ENCODE data around the gene MGST2.
"Not testable (repeated sequence)": the region's sequence is repeated elsewhere in the genome, so short reads cannot be mapped to it uniquely, and the experiment has no call there.

Gene MGST2

DNA sequence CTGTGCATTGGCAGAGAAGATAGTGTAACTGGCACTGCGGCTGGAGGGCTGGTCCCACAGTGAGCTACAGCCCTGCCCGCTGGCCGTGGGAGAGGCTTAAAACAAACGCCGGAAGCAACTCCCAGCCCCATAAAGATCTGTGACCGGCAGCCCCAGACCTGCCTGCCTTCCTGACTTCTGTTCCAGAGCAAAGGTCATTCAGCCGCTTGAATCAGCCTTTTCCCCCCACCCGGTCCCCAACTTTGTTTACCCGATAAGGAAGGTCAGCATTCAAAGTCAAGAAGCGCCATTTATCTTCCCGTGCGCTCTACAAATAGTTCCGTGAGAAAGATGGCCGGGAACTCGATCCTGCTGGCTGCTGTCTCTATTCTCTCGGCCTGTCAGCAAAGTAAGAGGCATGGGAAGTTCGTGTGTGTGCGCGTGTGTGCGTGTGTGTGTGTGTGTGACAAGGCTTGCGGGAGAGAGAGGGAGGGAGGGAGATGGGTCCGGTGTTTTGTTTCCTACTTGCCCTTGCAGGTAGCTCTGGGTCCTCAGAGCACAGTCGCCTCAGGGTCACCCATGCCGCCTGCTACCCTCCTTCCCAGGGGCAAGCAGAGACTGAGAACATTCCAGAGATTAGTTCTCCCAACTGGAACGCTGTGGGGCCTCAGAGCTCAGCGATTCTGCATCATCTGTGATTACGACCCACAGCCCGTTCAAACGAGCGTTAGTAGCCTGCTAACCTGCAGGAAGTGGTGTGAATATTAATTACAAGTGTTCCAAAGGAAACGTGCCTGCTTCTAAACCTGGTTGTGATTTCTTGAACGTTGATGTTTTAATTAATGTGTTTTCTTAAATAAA is at the start of gene MGST2:
Gene MGST2, plus strand, starts transcription at position 130 of the 840 bp plus-strand sequence. Its CDS starts 201 bp downstream, at position 331.
- no peak for DNase-seq (ENCODE audit: low read depth, low spot score)

DNA sequence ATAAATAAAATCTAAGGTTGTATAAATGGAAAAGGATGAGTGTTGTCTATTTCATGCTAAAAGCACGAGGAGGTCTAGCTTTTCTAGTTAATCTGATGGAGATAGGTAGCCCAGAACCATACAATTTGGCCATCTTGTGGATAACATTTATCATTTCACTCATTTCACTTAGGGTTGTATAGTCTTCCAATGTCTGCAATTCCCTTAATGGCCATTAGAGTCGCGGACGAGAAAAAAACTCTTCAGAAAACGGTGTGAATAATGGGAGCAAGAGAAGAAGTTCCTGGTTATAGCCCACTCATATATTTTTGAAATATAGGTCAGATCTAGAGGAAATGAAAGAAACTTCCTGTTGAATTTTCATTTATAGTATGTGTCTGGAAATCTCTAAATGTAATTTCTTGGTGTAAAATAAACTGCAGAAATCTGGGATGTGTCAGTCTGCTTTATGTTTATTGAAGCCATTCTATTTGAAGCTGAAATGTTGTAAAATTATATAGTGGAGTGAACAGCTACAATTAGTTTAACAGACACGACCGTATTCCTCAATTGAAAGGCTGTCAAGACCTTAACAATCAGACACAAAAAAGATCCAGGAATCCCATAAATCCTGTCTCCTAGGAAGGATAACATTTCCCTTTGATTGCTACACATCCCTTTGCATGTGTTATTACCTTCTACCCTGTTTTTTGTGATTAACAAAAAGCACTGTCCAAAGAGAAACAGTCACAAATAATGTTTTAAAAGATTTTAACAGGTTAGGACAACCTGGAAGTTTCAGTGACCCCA is 47.7 kb upstream of the MGST2 start:
- no peak for DNase-seq (ENCODE audit: low read depth, low spot score)

DNA sequence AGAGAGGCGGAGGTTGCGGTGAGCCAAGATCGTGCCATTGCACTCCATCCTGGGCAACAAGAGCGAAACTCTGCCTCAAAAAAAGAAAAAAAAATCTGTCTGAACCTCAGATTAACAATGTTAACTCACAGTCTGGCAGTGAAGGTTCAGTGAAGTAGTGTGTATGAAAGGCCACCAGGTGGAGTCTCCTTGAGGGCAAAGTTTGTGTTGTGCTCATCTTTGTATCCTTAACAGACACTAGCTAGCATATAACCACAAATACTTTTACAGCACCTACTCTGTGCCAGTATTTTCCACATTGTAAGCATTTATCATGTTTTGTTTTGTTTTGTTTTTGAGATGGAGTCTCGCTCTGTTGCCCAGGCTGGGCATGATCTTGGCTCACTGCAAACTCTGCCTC is 46.0 kb upstream of the MGST2 start:
- DNase-seq (ENCODE audit: low read depth, low spot score): no peak

DNA sequence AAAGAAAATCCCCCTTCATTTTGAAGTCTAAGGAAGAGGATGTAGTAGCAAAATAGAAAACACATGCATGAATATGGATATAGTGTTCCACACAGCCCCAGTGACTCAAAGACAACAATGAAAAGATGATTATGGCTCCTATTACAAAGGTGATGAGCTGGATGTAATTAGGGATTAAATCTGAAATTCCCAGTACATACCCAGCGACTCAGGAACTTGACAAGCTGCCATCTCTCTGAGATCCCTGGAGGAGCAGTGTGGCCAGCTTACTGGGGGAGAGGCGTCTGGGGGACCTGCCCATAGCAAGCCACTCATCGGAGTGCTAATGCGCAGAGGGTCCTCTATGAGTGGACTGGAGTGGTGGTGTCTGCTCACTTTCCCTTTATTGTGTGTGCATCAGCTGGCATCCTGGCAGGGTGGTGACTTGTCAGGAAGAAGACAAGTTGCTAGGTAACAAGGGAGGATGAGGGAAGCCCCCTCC is 42.7 kb upstream of the MGST2 start:
- no peak for DNase-seq (ENCODE audit: low read depth, low spot score)

DNA sequence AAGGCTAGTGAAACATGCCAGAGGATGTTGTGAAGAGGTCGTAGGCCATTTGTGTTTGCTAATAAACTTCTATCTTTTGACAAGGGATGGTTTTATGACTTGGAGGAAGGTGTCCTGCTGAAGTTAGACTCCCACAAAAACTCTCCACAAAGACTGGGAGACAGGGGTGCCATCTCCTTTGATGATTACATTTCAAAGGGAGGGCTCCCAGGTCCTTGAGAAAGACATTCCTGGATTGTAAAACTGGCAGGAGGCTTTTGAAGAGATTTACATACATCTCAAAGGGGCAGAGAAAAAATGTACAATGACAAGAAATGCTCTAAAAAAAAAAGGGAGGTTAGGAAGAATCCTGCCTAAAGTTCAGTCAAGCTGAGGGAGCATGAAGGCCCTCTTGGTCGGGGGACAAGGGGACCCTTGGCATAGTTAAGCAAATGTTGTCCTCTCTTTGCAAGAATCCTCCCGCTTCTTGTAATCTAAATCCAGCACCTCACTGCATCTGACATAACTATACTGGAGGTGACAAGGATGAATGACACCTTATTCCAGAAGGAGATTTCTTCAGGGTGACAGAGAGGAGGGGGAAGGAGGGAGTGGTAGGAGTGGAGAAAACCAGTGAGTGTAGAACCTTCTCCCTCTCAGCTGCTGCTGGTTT is 41.1 kb upstream of the MGST2 start:
- no peak for DNase-seq (ENCODE audit: low read depth, low spot score)

GRCh38 chr4:139625093-139625455 is 40.5 kb upstream of the MGST2 start:
- DNase-seq (ENCODE audit: low read depth, low spot score): no peak

DNA sequence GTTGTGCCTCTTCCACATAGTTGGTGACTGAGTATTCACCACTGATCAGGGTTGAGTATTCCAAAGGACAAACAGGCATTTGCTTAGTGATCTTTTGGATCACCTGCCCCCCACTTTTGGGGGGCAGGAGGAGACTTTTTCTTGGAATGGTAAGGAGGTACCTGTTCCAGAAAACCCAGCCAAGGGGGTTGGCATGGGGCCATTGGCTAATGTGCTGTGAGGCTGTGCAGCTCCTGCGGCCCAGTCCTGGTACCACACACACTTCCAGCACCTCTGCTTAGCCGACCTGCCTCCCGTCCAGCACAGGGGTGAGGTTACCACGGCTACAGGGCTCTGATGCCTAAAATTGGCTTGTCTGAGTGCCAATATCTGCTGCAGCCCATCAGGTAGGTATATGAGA is 40.1 kb upstream of the MGST2 start:
- DNase-seq (ENCODE audit: low read depth, low spot score): no peak

- DNase-seq (ENCODE audit: low read depth, low spot score): no peak
These were observed 37.2 kb upstream of the MGST2 start for GRCh38 chr4:139628184-139629012.

DNA sequence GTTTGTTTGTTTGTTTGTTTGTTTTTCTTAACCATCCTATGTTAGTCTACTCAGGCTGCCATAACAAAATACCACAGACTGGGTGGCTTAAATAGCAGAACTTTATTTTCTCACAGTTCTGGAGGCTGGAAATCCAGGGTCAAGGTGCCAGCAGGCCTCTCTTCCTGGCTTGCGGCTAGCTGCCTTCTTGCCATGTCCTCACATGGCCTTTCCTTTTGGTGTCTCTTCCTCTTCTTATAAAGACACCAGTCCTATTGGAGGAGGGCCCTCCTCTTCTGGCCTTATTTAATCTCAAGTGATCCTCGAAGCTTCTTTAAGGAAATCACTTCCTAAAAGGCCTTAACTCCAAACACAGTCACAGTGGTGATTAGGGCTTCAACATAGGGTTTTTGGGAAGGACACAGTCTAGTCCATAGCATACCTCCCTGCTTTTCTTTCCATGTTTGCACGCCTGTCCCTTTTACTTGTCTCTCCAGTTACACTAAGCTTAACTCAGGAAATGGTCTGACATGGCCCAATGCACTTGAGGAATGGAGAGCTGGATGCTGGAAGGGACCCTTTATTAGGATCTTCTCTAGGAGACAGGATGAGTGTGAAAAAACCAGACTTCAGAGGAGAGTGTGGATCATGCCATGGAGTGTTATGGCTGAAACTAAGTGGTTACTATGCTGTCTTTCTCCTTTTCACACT is 36.0 kb upstream of the MGST2 start:
- no peak for DNase-seq (ENCODE audit: low read depth, low spot score)

DNA sequence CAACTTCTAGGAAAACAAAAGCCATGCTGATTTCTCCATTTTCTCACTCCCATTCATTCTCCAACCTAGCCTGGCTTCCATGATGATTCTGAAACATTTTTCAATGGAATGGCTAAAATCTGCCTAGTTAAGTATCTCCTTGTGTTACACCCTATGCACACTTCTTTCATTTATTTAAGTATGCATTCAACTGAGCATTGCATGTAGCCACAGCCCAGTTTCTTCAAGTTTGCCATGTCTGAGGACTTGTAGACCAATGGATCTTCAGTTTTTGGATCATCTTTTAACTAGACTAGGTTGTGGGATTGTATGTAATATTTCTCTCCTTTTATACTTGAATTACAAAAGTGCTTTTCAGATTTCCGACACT is 35.5 kb upstream of the MGST2 start:
- DNase-seq (ENCODE audit: low read depth, low spot score): no peak

- DNase-seq (ENCODE audit: low read depth, low spot score): no peak
These were observed 34.6 kb upstream of the MGST2 start for GRCh38 chr4:139630991-139631390.

DNA sequence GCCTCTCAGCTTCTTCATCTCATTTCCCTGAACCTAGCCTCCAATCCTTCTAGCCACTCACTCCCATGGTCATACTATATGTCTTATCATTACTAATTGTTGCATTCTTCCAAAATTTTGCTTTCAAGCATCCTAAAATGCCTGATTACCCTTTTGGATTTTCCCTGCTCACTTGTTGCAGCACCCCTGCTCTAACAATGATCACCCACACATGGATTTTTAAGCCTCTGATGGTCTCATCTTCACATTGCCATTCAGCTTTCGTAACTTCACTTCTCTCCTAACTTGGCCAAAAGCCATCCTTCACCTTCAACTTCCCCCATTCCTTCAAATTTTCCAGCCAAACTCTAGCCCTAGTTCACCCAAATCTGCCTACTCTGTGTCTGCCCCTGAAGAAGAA is 33.8 kb upstream of the MGST2 start:
- DNase-seq (ENCODE audit: low read depth, low spot score): no peak

DNA sequence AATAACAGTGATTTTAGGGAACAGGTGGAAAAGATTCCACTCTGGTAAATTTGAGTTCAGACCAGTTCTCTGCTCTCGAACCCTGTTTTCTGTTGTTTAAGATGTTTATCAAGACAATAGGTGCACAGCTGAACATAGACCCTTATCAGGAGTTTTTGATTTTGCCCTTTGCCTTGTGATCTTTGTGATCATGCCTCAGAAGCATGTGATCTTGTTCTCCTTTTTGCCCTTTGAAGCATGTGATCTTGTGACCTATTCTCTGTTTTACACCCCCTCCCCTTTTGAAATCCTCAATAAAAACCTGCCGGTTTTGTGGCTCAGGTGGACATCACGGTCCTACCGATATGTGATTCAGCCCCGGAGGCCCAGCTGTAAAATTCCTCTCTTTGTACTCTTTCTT is 32.9 kb upstream of the MGST2 start:
- not testable (repeated sequence) for DNase-seq (ENCODE audit: low read depth, low spot score)

GRCh38 chr4:139633195-139633594 is 32.4 kb upstream of the MGST2 start:
- DNase-seq (ENCODE audit: low read depth, low spot score): no peak

DNA sequence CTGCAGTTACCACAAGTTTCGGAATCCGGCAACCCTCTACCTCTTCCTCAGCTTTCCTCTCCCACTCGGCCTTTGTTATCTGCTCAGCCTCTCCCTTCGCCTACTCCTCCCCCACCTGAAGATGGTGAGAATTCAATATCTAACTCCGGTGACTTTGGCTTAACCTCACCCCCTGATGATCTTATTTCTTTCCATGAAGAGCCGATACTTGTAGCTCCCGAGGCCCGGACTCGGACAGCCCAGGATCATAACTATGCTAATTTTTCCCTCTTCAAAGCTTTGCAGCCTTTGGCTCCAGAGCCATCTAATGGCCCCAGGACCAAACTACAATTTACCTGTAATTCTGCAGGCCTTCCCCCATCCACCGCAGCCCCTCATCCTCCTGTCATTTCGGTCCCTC is 32.0 kb upstream of the MGST2 start:
- DNase-seq (ENCODE audit: low read depth, low spot score): no peak

GRCh38 chr4:139635966-139636365 is 29.7 kb upstream of the MGST2 start:
- DNase-seq (ENCODE audit: low read depth, low spot score): no peak

DNA sequence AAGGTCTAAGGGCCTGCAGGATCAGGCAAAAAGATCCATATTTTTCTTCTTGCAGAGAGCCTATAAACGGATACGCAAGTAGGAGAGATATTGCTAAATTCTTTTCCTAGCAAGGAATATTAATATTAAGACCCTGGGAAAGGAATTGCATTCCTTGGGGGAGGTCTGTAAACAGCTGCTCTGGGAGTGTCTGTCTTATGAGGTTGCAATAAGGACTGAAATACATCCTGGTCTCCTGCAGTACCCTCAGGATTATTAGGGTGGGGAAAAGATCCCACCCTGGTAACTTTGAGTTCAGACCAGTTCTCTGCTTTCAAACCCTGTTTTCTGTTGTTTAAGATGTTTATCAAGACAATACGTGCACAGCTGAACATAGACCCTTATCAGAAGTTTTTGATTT is 27.3 kb upstream of the MGST2 start:
- DNase-seq (ENCODE audit: low read depth, low spot score): not testable (repeated sequence)

GRCh38 chr4:139639654-139640053 is 26.0 kb upstream of the MGST2 start:
- no peak for DNase-seq (ENCODE audit: low read depth, low spot score)

- DNase-seq (ENCODE audit: low read depth, low spot score): no peak
These were observed 24.4 kb upstream of the MGST2 start for GRCh38 chr4:139641218-139641617.

DNA sequence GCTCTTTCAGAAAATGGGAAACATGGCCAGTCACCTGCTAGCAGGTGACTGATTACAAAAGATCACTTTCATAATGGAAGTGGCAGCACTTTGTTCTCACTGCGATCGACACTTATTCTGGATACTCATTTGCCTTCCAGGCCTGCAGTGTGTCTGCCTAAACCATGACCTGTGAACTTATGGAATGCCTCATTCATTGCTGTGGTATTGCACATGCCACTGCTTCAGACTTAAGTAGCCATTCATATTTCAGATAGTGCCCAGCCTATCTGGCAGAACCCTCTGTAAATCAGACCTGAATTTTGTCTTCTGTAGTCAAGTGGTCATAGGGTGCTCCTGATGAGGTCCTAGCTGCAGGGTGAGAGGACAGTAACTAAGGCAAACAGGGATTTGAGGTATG is 23.3 kb upstream of the MGST2 start:
- DNase-seq (ENCODE audit: low read depth, low spot score): no peak

Data from activated naive CD8-positive, alpha-beta T cell treated with anti-CD3 and anti-CD28 coated beads, Interleukin-2, amount 50 U/mL, for 16 hours (primary cell).